ENCODE results near the gene USH1G.

DNA sequence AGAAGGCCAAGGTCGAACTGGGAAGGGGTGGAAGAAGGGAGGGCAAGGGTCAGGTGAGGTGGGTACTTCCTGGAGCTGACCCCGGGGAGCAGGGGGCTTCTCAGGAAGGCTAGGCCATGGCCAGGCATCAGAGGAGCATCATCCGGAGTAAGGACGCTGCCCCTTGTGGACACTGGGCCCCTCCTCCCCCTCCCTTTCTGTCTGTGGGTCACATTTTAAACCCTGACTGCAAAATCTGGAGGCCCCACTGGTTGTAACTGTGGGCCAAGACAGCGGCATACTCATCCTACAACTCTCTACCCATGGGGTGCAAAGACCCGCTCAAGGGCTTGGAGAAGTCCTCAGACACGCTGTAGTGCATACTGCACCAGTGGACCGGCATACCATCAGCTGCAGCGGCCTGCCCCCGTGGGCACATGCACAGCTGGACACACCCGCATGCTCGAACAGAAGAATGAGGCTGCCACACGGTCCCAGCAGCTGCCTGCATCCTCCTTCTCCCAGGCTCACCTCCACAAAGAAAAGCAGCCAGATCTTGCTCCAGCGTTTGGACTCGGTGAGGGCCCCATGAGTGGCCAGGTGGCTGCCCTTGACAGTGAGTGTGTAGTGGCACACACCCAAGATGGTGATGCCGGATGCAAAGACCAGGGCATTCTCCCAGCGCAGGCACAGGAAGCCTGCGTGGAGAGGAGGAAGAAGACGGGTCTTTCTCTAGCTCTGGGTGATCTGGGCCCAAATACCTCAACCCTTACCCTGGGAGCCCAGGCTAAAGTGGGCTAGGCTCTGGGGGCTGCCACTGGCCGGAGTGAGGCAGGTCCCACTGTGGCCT is 30.8 kb downstream of the USH1G start:
- TF ChIP-seq, protein P1, sequence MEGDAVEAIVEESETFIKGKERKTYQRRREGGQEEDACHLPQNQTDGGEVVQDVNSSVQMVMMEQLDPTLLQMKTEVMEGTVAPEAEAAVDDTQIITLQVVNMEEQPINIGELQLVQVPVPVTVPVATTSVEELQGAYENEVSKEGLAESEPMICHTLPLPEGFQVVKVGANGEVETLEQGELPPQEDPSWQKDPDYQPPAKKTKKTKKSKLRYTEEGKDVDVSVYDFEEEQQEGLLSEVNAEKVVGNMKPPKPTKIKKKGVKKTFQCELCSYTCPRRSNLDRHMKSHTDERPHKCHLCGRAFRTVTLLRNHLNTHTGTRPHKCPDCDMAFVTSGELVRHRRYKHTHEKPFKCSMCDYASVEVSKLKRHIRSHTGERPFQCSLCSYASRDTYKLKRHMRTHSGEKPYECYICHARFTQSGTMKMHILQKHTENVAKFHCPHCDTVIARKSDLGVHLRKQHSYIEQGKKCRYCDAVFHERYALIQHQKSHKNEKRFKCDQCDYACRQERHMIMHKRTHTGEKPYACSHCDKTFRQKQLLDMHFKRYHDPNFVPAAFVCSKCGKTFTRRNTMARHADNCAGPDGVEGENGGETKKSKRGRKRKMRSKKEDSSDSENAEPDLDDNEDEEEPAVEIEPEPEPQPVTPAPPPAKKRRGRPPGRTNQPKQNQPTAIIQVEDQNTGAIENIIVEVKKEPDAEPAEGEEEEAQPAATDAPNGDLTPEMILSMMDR (optimal IDR thresholded peaks at IDR 0.05 in 1 of 3, IDR thresholded peaks at IDR 0.05 in 1 of 3, conservative IDR thresholded peaks at IDR 0.05 in 1 of 3; ENCODE audit: extremely low read depth in 1 of 3, insufficient read depth in 2 of 3, low read length in 3 of 3): no peak
- TF ChIP-seq EZH2 (IDR thresholded peaks at IDR 0.05; ENCODE audit: low read length): peak; percentile 16

Measured in keratinocyte (primary cell).